ENCODE results near the gene SLC38A4. TPM values are rescaled to one million over a fixed set of nuclear protein-coding genes. Genes with fewer than 3 reads are reported as not detected.

Gene SLC38A4
- total and polyA plus RNA-seq, 2 experiments from 2014 or later = 16.5 to 37.3 TPM

DNA sequence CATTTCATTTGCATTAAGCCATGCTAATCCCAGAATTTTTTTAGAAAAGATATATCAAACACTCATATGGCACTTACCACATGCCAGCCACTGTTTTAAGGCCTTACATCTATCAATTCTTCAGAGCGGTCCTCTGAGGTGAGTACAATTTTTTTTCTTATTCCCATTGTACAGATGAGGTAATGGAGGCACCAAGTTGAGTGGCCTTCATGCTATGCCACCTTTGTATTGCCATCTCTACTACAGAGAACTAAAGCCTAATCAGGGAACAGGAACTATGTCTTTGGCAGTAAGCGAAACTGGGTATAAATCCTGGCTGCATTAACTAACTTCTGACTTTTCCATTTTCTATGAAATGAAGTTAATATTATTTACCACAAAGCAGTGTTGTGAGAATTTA is 27.1 kb downstream of the SLC38A4 start:
- no peak for DNase-seq (ENCODE audit: low spot score)
- H3K9me3 ChIP-seq (ENCODE audit: low read depth) = no peaks in the 10 kb centered on the region
- 99% methylated on average over 2 of the region's 2 CpGs for WGBS (ENCODE audit: low lambda C conversion rate, missing lambda C conversion rate)
- H3K4me1 ChIP-seq (ENCODE audit: insufficient read depth) = no peaks in the 10 kb centered on the region
- no peaks in the 10 kb centered on the region for H3K9me2 ChIP-seq (replicated peaks; ENCODE audit: insufficient read depth)
- no peaks in the 10 kb centered on the region for H3K36me3 ChIP-seq (replicated peaks; ENCODE audit: insufficient read depth, low read depth)
- no peaks in the 10 kb centered on the region for H4K20me1 ChIP-seq (ENCODE audit: insufficient read depth, poor library complexity, severe bottlenecking)
- no peak overlapping the region for H3K27ac ChIP-seq
- TF ChIP-seq, protein P1, sequence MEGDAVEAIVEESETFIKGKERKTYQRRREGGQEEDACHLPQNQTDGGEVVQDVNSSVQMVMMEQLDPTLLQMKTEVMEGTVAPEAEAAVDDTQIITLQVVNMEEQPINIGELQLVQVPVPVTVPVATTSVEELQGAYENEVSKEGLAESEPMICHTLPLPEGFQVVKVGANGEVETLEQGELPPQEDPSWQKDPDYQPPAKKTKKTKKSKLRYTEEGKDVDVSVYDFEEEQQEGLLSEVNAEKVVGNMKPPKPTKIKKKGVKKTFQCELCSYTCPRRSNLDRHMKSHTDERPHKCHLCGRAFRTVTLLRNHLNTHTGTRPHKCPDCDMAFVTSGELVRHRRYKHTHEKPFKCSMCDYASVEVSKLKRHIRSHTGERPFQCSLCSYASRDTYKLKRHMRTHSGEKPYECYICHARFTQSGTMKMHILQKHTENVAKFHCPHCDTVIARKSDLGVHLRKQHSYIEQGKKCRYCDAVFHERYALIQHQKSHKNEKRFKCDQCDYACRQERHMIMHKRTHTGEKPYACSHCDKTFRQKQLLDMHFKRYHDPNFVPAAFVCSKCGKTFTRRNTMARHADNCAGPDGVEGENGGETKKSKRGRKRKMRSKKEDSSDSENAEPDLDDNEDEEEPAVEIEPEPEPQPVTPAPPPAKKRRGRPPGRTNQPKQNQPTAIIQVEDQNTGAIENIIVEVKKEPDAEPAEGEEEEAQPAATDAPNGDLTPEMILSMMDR (IDR thresholded peaks at IDR 0.05; ENCODE audit: poor library complexity) = no peak
- TF ChIP-seq EZH2phosphoT487 (IDR thresholded peaks at IDR 0.05; ENCODE audit: low read depth, severe bottlenecking, unreplicated experiment) = no peak
- TF ChIP-seq EZH2 (IDR thresholded peaks at IDR 0.05; ENCODE audit: borderline replicate concordance) = no peak
- no peak overlapping the region for H3K4me3 ChIP-seq
- H3K27me3 ChIP-seq = no peaks in the 10 kb centered on the region
- no peaks in the 10 kb centered on the region for H3K79me2 ChIP-seq
- no peak overlapping the region for H3K4me2 ChIP-seq
- no peak overlapping the region for H2AFZ ChIP-seq

DNA sequence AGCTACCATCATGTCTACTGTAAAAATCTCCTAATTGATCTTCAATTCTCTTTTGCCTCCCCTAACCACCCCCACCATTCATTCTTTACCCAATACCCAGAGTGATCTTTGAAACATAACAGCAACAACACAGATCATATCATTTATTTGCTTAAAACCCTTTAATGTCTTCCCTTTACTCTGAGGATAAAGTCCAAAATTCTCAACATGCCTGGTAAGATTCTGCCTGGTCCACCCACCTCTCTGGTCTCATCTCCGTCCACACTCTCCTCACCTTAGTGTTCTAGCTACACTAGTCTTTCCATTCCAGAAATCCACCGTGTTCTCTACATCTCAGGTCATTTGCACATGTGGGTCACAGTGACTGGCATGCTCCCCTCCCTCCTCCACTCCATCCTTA is 27.7 kb downstream of the SLC38A4 start:
- no peak overlapping the region for H3K4me2 ChIP-seq
- WGBS (ENCODE audit: low lambda C conversion rate, missing lambda C conversion rate) = 84% methylated on average over 2 of the region's 2 CpGs
- TF ChIP-seq, protein P1 (IDR thresholded peaks at IDR 0.05; ENCODE audit: poor library complexity) = no peak
- TF ChIP-seq EZH2 (IDR thresholded peaks at IDR 0.05; ENCODE audit: borderline replicate concordance) (no peak), EZH2phosphoT487 (IDR thresholded peaks at IDR 0.05; ENCODE audit: low read depth, severe bottlenecking, unreplicated experiment) (no peak)

DNA sequence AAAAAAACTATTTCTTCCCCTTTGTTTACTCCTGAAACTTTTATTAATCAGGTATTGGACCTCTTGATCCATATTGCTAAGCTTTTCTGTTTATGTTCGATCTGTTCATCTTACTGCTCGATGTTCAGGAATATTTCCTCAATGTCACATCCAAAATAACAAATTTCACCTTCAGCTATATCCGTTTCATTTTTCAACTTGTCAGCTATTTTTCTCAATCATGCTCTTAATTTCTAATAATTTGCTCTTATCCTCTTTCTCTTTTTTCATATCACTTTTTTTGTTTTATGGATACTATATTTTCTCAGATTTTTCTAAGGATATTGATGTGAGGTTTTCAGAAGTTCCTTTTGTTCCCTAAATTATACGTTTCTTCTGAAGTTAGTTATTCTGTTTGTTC is 29.8 kb downstream of the SLC38A4 start:
- TF ChIP-seq EZH2phosphoT487 (IDR thresholded peaks at IDR 0.05; ENCODE audit: low read depth, severe bottlenecking, unreplicated experiment) (no peak), EZH2 (IDR thresholded peaks at IDR 0.05; ENCODE audit: borderline replicate concordance) (no peak)
- TF ChIP-seq, protein P1 (IDR thresholded peaks at IDR 0.05; ENCODE audit: poor library complexity) = no peak
- DNase-seq (ENCODE audit: low spot score) = no peak
- H3K36me3 ChIP-seq (replicated peaks; ENCODE audit: insufficient read depth, low read depth) = no peaks in the 10 kb centered on the region
- H3K79me2 ChIP-seq = no peaks in the 10 kb centered on the region
- H3K4me2 ChIP-seq = no peak overlapping the region
- WGBS (ENCODE audit: low lambda C conversion rate, missing lambda C conversion rate) = 98% methylated on average over 4 of the region's 4 CpGs
- no peaks in the 10 kb centered on the region for H3K9me2 ChIP-seq (replicated peaks; ENCODE audit: insufficient read depth)
- H3K4me1 ChIP-seq (ENCODE audit: insufficient read depth) = no peaks in the 10 kb centered on the region
- H4K20me1 ChIP-seq (ENCODE audit: insufficient read depth, poor library complexity, severe bottlenecking) = no peaks in the 10 kb centered on the region
- no peak overlapping the region for H2AFZ ChIP-seq
- H3K9me3 ChIP-seq (ENCODE audit: low read depth) = no peaks in the 10 kb centered on the region
- H3K27ac ChIP-seq = no peak overlapping the region
- H3K4me3 ChIP-seq = no peak overlapping the region
- no peaks in the 10 kb centered on the region for H3K27me3 ChIP-seq

More for the DNA sequence above, 27.7 kb downstream of the SLC38A4 start:
- Histone ChIP-seq H2AFZ (no peak overlapping the region), H3K9me3 (ENCODE audit: low read depth) (no peaks in the 10 kb centered on the region), H3K4me3 (no peak overlapping the region), H3K27me3 (no peaks in the 10 kb centered on the region), H3K27ac (no peak overlapping the region), H3K79me2 (no peaks in the 10 kb centered on the region), H3K9me2 (replicated peaks; ENCODE audit: insufficient read depth) (no peaks in the 10 kb centered on the region), H4K20me1 (ENCODE audit: insufficient read depth, poor library complexity, severe bottlenecking) (no peaks in the 10 kb centered on the region), H3K4me1 (ENCODE audit: insufficient read depth) (no peaks in the 10 kb centered on the region), H3K36me3 (replicated peaks; ENCODE audit: insufficient read depth, low read depth) (no peaks in the 10 kb centered on the region)
- no peak for DNase-seq (ENCODE audit: low spot score)
